ENCODE data around the gene TIAM2.

GRCh38 chr6:155183095-155183494 lies 188.0 kb downstream of the TIAM2 start:
- no peak for TF ChIP-seq POLR2A (IDR thresholded peaks at IDR 0.05)
- no peak for TF ChIP-seq CTCF (IDR thresholded peaks at IDR 0.05)
